K562 (cell line): ENCODE results near the gene UCP3. TPM values are rescaled to one million over a fixed set of nuclear protein-coding genes. Genes with fewer than 3 reads are reported as not detected.

Experiments
- BDP1 ChIP-seq: IDR thresholded peaks from 3 replicates; pipeline ENCODE4 v1.6.1; 2011; ENCODE audit not compliant: insufficient read length, insufficient read depth
- CAMTA2 ChIP-seq: fragments of 250-450 bp; sonication (Bioruptor Pico); conservative IDR thresholded peaks from 2 replicates; pipeline ENCODE4 v1.5.1; 2022
- CBX5 ChIP-seq: IDR thresholded peaks from 2 replicates; pipeline ENCODE4 v1.6.1; 2014; ENCODE audit warnings: low read depth, borderline replicate concordance
- E2F8 ChIP-seq: fragments of 450-650 bp; IDR thresholded peaks from 2 replicates; pipeline ENCODE4 v1.7.1; 2018; ENCODE audit warnings: mild to moderate bottlenecking, low read depth; ENCODE audit not compliant: partially characterized antibody
- HES1 ChIP-seq: fragments of 450-650 bp; IDR thresholded peaks from 2 replicates; pipeline ENCODE4 v1.6.1; 2016; ENCODE audit warnings: low read depth, mild to moderate bottlenecking, moderate library complexity
- MLLT1 ChIP-seq, 2 experiments: fragments of 450-650 bp; IDR thresholded peaks; 2 replicates each; pipeline ENCODE4 v1.6.1; 2016
- MTA1 ChIP-seq: fragments of 450-650 bp; IDR thresholded peaks from 2 replicates; pipeline ENCODE4 v1.6.1; 2017; ENCODE audit warnings: borderline replicate concordance
- NR2C2 ChIP-seq, 2 experiments: fragments of 200-800 bp in 1 of 2; sonication (Bioruptor generic) in 1 of 2; sonication (generic) in 1 of 2; formaldehyde crosslinking in 1 of 2; IDR thresholded peaks; 2 replicates each; pipeline versions ENCODE4 v1.6.1 to v1.8.0; 2016 to 2022; ENCODE audit warnings: mild to moderate bottlenecking in 1 of 2, missing compliant biosample characterization in 1 of 2, missing genetic modification characterization in 1 of 2, missing genetic modification reagents in 1 of 2
- TCFL5 ChIP-seq: fragments of 250-450 bp; sonication (Bioruptor Pico); conservative IDR thresholded peaks from 2 replicates; pipeline ENCODE4 v1.6.1; 2021; ENCODE audit warnings: mild to moderate bottlenecking, moderate library complexity, matching md5 sums
- TFAM ChIP-seq: fragments of 250-450 bp; sonication (Bioruptor Pico); conservative IDR thresholded peaks from 2 replicates; pipeline ENCODE4 v1.5.0; 2021; ENCODE audit warnings: mild to moderate bottlenecking, moderate library complexity
- TSHZ1 ChIP-seq: fragments of 250-450 bp; sonication (Bioruptor Pico); IDR thresholded peaks from 2 replicates; pipeline ENCODE4 v1.4.0; 2020; ENCODE audit warnings: mild to moderate bottlenecking, moderate library complexity
- ZBTB8A ChIP-seq: fragments of 450-650 bp; IDR thresholded peaks from 2 replicates; pipeline ENCODE4 v1.6.1; 2018; ENCODE audit warnings: mild to moderate bottlenecking, moderate library complexity; ENCODE audit not compliant: partially characterized antibody
- ZNF12 ChIP-seq: sonication (generic); formaldehyde crosslinking; IDR thresholded peaks from 2 replicates; pipeline ENCODE4 v1.4.0; 2020; ENCODE audit warnings: mild to moderate bottlenecking, missing genetic modification reagents
- ZNF445 ChIP-seq: fragments of 250-450 bp; sonication (Bioruptor Pico); IDR thresholded peaks from 2 replicates; pipeline ENCODE4 v1.4.0; 2020; ENCODE audit warnings: low read depth, mild to moderate bottlenecking, moderate library complexity
- polyA plus RNA-seq, 8 experiments: library from polyadenylated mRNA; depleted of rRNA in 4 of 8; stranded (reverse) in 5 of 8; unstranded in 3 of 8; fragments of >200 nt; fragmentation: Nextera tagmentation in 2 of 8; fragmentation: Illumina TruSeq in 1 of 8; extraction: Ambion mirVana in 2 of 8; extraction: Trizol in 1 of 8; gene quantifications; 2 replicates each; pipeline versions ENCODE4 v1.2.1 to v1.2.3, GENCODE V29; 2011 to 2014; ENCODE audit warnings: inconsistent platforms in 1 of 8, missing spikeins in 1 of 8
- total RNA-seq, 7 experiments: library from RNA; depleted of rRNA in 6 of 7; stranded (reverse); fragments of >200 nt in 6 of 7; fragmentation: Illumina TruSeq in 2 of 7; extraction: Trizol in 2 of 7; gene quantifications; 2 replicates each; pipeline versions ENCODE4 v1.2.1 to v1.2.3, GENCODE V29; 2011 to 2021; ENCODE audit warnings: low replicate concordance in 1 of 7

Gene UCP3
- total and polyA plus RNA-seq, 9 of the 15 experiments (the other 6 are each of a cell fraction or from before 2014, with no cell fraction given), result 0.05 to 0.65 (median 0.25) TPM; not detected in 2

- TF ChIP-seq TSHZ1 (CRISPR knock-in tag) (no peak; the same call in none of the 2 replicates), HES1 (no peak; the same call in none of the 2 replicates), E2F8 (peak; percentile 66), CBX5 (no peak), BDP1 (no peak), TCFL5 (CRISPR knock-in tag) (peak; percentile 61; the same call in 1 of the 2 replicates), ZNF12 (no peak; the same call in 1 of the 2 replicates), NR2C2 (CRISPR knock-in tag; IDR thresholded peaks at IDR 0.05) (peak; percentile 49; the same call in 1 of the 2 replicates), NR2C2 (tag; IDR thresholded peaks at IDR 0.05) (peak; percentile 90), MLLT1 (IDR thresholded peaks at IDR 0.05) (peak; percentile 71 to 80; a peak in 3 of 4 replicates), CAMTA2 (CRISPR knock-in tag) (no peak), ZBTB8A (no peak), TFAM (CRISPR knock-in tag) (no peak), ZNF445 (peak; percentile 35; the same call in 1 of the 2 replicates), MTA1 (peak; percentile 58; the same call in 1 of the 2 replicates)
Measured at GRCh38 chr11:73982990-73983740, 25.7 kb downstream of the UCP3 start (continued).
